RWPE1 (cell line): Measurements from ENCODE around the gene CHST12.
A peak's percentile ranks its signal among the peaks of the same experiment; 100 is the strongest.

ENCODE experiments used
- CTCF ChIA-PET: fragments of 350-600 bp; sonication (Branson Sonifier 250); formaldehyde crosslinking; extraction: SDS; loops from one replicate; lab custom pipeline; 2021; lab: Yijun Ruan, JAX
- POLR2A ChIA-PET: fragments of 400-600 bp; formaldehyde crosslinking; extraction: SDS; loops from one replicate; lab custom pipeline; 2020; ENCODE audit warnings: antibody characterized with exemption; ENCODE audit not compliant: low non-redundant PET; lab: Yijun Ruan, JAX
- DNase-seq: peaks from one replicate; pipeline ENCODE4 v3.0.0; 2012; ENCODE audit warnings: low spot score
- H3K27ac ChIP-seq: fragments of 450-650 bp; 2 replicates; pipeline ENCODE4 v1.5.1; 2017
- CTCF ChIP-seq: fragments of 450-650 bp; conservative IDR thresholded peaks from 2 replicates; pipeline ENCODE4 v1.5.1; 2017; ENCODE audit warnings: low read depth, mild to moderate bottlenecking

The CHST12 gene

DNA sequence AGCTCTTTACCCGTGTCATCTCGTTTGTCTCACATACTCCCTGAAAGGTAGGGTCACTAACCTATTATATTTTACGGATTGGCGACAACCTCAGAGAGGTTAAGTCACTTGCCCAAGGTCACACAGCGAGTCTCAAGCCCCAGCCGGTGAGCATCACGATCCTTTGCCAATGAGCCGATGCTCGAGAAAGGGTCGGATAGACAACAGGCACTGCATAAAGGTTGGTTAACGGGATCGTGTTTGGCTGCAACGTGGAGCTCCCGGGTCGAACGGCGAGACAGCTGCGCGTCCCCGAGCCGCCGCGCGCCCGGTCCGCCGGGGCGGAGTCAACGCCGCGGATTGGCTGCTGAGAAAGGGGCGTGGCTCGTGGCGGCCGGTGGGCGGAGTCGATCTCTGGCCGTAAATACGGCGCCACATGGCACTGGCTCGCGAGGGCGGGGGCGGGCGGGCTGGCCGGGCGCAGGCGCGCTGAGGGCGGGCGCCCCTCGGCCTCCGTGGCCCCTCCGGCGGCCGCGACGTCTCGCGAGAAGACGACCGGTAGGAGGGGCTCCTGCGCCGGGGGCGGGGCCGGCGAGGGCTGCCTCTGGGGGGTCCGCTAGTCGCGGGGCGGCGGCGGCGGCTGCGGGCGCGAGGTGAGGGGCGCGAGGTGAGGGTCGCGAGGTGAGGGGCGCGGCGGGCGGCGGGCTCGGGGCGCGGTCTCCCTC, at the start of gene CHST12:
Gene CHST12, plus strand, starts transcription at position 598 of the 704 bp plus-strand sequence. CDS start 29,029 bp downstream, outside the sequence.
- CTCF ChIA-PET = interaction anchor here (0.6 kb wide), 1 partner anchor 200 kb away, joined by 5 read pairs; no protein-coding TSS in a partner anchor
- POLR2A ChIA-PET = no interaction called here

DNA sequence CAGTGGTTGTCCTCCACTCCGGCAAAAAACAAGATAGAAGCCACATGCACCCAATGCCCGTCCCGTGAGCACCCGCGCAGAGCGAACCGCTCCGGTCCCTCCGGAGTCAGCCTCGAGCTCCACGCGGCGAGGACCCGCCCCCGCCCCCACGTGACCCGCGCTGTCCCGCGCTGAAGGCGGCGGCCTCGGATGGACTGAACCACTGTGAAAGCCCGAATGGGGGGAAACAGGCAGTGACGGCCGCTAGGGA, 49.5 kb upstream of the CHST12 start:
- no peak for TF ChIP-seq CTCF
- peak; percentile 98 for DNase-seq
- ChIA-PET CTCF (interaction anchor here (1.0 kb wide), 1 partner anchor 30 kb away, joined by 4 read pairs; no protein-coding TSS in a partner anchor), POLR2A (interaction anchor here (0.6 kb wide), 1 partner anchor 120 kb away, joined by 3 read pairs; no protein-coding TSS in a partner anchor)
- H3K27ac ChIP-seq = peak overlapping the region; percentile 94

More for the DNA sequence above, at the start of gene CHST12:
- TF ChIP-seq CTCF = no peak
- peak; percentile 99 for DNase-seq
- H3K27ac ChIP-seq = peak within 1 kb of the TSS; percentile 93

GRCh38 chr7:2354186-2354938, 49.0 kb upstream of the CHST12 start, which contains the start of gene EIF3B:
Gene EIF3B, plus strand, starts transcription at chr7:2354827. Its CDS starts 95 bp downstream, at chr7:2354922.
- no peak for TF ChIP-seq CTCF
- DNase-seq = peak; percentile 96
- CTCF ChIA-PET = interaction anchor here (1.0 kb wide), 1 partner anchor 30 kb away, joined by 4 read pairs; no protein-coding TSS in a partner anchor
- POLR2A ChIA-PET = interaction anchor here (0.6 kb wide), 1 partner anchor 120 kb away, joined by 3 read pairs; no protein-coding TSS in a partner anchor
- H3K27ac ChIP-seq = peak within 1 kb of the TSS; percentile 94

GRCh38 chr7:2354939-2355704, 48.3 kb upstream of the CHST12 start:
- DNase-seq = peak; percentile 12
- CTCF ChIA-PET = interaction anchor here (1.1 kb wide), 1 partner anchor 123 kb away, joined by 3 read pairs; the partner anchor contains the start of gene MAD1L1
- peak overlapping the region; percentile 94 for H3K27ac ChIP-seq
- POLR2A ChIA-PET = no interaction called here
- no peak for TF ChIP-seq CTCF

- peak overlapping the region; percentile 94 for H3K27ac ChIP-seq
- no peak for TF ChIP-seq CTCF
- POLR2A ChIA-PET = no interaction called here
- CTCF ChIA-PET = interaction anchor here (1.1 kb wide), 1 partner anchor 123 kb away, joined by 3 read pairs; the partner anchor contains the start of gene MAD1L1
- no peak for DNase-seq
Measured at GRCh38 chr7:2355705-2356008, 47.8 kb upstream of the CHST12 start.

DNA sequence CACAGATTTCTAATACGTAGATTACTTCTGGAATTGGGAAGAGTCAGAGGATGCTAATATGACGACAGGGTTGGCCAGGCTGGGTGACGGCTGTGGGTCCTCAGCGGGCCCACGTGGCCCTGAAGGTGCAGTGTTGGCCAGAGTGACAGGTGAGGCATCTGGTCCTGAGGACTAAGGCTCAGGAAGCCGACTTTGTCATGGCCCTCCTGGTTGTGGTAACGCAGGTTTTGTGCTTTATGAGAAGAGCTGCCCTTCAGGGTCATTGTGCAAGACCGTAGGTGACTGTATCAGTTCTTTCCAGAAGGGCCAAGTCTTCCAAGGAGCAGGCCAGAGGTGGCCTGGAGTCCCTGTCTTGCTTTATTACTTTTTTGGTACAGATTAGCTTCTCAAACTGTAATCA, 46.2 kb upstream of the CHST12 start:
- peak overlapping the region; percentile 52 for H3K27ac ChIP-seq
- ChIA-PET POLR2A (interaction anchor here (0.6 kb wide), 1 partner anchor 43 kb away, joined by 3 read pairs; no protein-coding TSS in a partner anchor), CTCF (no interaction called here)
- TF ChIP-seq CTCF = no peak
- DNase-seq = no peak
